ENCODE measurements around the gene PRKACA. TPM values are rescaled to one million over a fixed set of nuclear protein-coding genes. Genes with fewer than 3 reads are reported as not detected.

PRKACA gene
- polyA plus RNA-seq, 1 donor from 2014 or later: 1.4 TPM

DNA sequence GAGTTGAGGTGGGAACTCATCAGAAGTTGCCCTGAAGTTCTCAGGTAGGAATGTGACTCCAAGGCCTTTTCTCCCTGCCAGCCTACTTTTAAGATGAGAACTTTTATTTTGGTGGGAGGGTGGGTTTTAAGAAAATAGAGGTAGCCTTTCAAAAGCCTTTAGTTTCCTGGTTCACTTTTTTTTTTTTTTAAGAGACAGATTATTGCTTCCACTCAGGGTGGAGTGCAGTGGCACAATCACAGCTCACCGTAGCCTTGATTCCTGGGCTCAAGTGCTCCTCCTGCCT lies 34.9 kb downstream of the PRKACA start:
- Mint-ChIP-seq H3K9me3 (peaks cover 0 to 1% (median 0%) of the 10 kb centered on the region in 3 donors), H3K27ac (peak overlapping the region in 1 of 3 donors; percentile 68), H3K27me3 (no peaks in the 10 kb centered on the region), H3K4me3 (peak overlapping the region in 3 of 4 donors; percentile 67 to 98 (median 87)), H3K36me3 (no peaks in the 10 kb centered on the region), H3K4me1 (peaks cover 4 to 7% (median 5%) of the 10 kb centered on the region in 3 donors)

DNA sequence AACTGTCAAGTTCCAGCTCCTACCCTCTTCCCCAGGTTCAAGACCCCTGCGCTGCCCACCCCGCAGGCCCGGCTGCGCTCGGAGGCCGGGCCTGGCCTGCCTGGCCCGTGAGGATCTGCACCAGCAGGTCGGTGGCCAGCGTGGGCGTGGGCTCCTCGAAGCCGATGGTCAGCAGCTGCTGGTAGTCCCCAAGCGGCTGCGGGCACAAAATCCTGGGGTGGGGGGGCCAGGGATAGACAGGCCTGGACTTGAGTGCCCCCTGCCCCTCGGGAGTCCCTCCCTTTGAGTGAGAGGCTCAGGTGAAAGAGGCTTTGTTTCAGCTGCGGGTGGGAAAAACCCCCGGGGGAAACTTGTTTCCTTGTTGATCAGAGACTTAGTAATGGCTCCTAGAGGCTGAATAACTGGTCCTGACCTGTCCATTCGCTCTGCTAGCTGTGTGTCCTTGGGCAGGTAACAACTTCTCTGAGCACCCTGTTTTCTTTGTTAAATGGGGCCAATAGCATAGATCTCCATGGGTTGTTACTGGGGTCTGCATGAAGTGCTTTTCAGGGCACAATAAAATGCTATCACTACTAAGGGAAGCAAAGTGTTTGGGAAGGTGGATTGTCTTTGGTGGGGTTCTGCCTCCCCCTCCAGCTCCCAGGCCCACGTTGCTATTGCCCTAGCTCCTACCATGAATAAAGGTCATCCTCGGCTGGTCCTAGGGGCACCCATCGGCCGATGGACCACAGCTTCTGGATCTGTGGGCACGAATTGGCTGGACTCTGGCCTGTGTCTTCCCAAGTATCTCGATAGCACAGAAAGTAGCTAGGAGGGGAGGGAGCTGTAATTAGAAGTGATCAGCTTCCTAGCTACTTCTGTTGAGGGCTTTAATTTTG lies 35.5 kb downstream of the PRKACA start:
- H3K27me3 Mint-ChIP-seq: no peaks in the 10 kb centered on the region
- H3K36me3 Mint-ChIP-seq: no peaks in the 10 kb centered on the region
- peak overlapping the region; percentile 87 to 98 (median 96) for H3K4me3 Mint-ChIP-seq
- peak overlapping the region; percentile 87 to 96 (median 90) for H3K27ac Mint-ChIP-seq
- H3K4me1 Mint-ChIP-seq: peaks cover 4 to 7% (median 5%) of the 10 kb centered on the region in 3 donors
- peaks cover 0 to 1% (median 0%) of the 10 kb centered on the region in 3 donors for H3K9me3 Mint-ChIP-seq

- Mint-ChIP-seq H3K27ac (peak overlapping the region; percentile 87 to 96 (median 90)), H3K9me3 (peaks cover 0 to 1% (median 0%) of the 10 kb centered on the region in 3 donors), H3K36me3 (no peaks in the 10 kb centered on the region), H3K4me1 (peaks cover 4 to 9% (median 5%) of the 10 kb centered on the region in 3 donors), H3K4me3 (peak overlapping the region; percentile 87 to 98 (median 96)), H3K27me3 (no peaks in the 10 kb centered on the region)
These were observed 36.4 kb downstream of the PRKACA start for GRCh38 chr19:14080887-14081796.

- Mint-ChIP-seq H3K9me3 (no peaks in the 10 kb centered on the region), H3K27ac (no peak overlapping the region), H3K4me3 (peak overlapping the region in 2 of 4 donors; percentile 65 to 80)
These were observed 39.2 kb downstream of the PRKACA start for GRCh38 chr19:14078411-14078810.

GRCh38 chr19:14073925-14074838 lies 43.4 kb downstream of the PRKACA start:
- no peaks in the 10 kb centered on the region for H3K9me3 Mint-ChIP-seq
- H3K4me3 Mint-ChIP-seq: peak overlapping the region; percentile 85 to 97 (median 90)
- peaks cover 5 to 8% (median 5%) of the 10 kb centered on the region in 3 donors for H3K4me1 Mint-ChIP-seq
- H3K27ac Mint-ChIP-seq: peak overlapping the region in 2 of 3 donors; percentile 27 to 78
- peaks cover 1% of the 10 kb centered on the region for H3K36me3 Mint-ChIP-seq
- no peaks in the 10 kb centered on the region for H3K27me3 Mint-ChIP-seq

More at GRCh38 chr19:14078411-14078810, 39.2 kb downstream of the PRKACA start:
- Mint-ChIP-seq H3K27me3 (no peaks in the 10 kb centered on the region), H3K36me3 (no peaks in the 10 kb centered on the region), H3K4me1 (peaks cover 9 to 13% (median 10%) of the 10 kb centered on the region in 3 donors)

DNA sequence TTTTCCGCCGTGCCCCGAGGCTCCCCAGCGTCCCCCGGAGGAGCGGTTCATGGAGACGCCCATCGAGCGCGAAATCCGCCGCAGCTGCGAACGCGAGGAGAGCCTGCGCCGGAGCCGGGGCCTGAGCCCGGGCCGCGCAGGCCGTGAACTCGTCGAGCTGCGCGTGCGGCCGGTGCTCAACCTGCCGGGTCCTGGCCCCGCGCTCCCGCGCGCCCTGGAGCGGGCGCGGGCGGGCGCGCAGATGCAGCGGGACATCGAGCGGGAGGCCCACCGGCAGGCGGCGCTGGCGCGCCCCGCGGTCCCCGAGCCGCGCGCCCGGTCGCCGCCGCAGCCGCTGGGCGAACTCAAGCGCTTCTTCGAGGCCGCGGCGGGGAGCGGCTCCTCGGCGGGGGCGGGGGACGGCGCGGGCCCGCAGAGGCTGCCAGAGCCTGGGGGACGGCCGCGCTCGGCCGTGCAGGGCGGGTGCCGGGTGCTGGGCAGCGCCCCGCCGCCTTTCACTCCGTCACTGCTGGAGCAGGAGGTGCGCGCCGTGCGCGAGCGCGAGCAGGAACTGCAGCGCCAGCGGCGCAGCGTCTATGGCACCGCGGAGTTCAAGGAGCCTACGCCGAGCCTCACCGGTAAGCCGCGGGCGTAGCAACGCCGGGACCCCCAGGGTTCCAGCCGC lies 44.2 kb downstream of the PRKACA start:
- Mint-ChIP-seq H3K27ac (peak overlapping the region in 1 of 3 donors; percentile 78), H3K9me3 (no peaks in the 10 kb centered on the region), H3K4me1 (peaks cover 5 to 8% (median 5%) of the 10 kb centered on the region in 3 donors), H3K4me3 (peak overlapping the region; percentile 85 to 97 (median 90)), H3K27me3 (no peaks in the 10 kb centered on the region), H3K36me3 (peaks cover 1% of the 10 kb centered on the region)

- H3K4me3 Mint-ChIP-seq: peak within 1 kb of the TSS; percentile 85 to 97 (median 90)
- peaks cover 1% of the 10 kb centered on the region for H3K36me3 Mint-ChIP-seq
- H3K27ac Mint-ChIP-seq: peak within 1 kb of the TSS in 1 of 3 donors; percentile 78
- H3K4me1 Mint-ChIP-seq: peaks cover 5% of the 10 kb centered on the region in 3 donors
- no peaks in the 10 kb centered on the region for H3K27me3 Mint-ChIP-seq
- no peaks in the 10 kb centered on the region for H3K9me3 Mint-ChIP-seq
These were observed 44.9 kb downstream of the PRKACA start, which contains the start of gene MISP3 for GRCh38 chr19:14072535-14073260. Gene MISP3, plus strand, starts transcription at chr19:14072786. Its CDS starts 524 bp downstream, at chr19:14073310.

- Mint-ChIP-seq H3K9me3 (peaks cover 0 to 1% (median 0%) of the 10 kb centered on the region in 3 donors), H3K27ac (no peak overlapping the region), H3K4me3 (peak overlapping the region in 1 of 4 donors; percentile 38), H3K27me3 (peaks cover 2% of the 10 kb centered on the region), H3K36me3 (peaks cover 1% of the 10 kb centered on the region), H3K4me1 (peaks cover 4 to 5% (median 5%) of the 10 kb centered on the region in 3 donors)
These were observed 47.1 kb downstream of the PRKACA start for GRCh38 chr19:14070268-14071050.

- Mint-ChIP-seq H3K27ac (no peak overlapping the region), H3K27me3 (peaks cover 2% of the 10 kb centered on the region), H3K4me3 (peak overlapping the region in 1 of 4 donors; percentile 61), H3K4me1 (no peaks in the 10 kb centered on the region), H3K9me3 (peaks cover 0 to 1% (median 0%) of the 10 kb centered on the region in 3 donors), H3K36me3 (peaks cover 3% of the 10 kb centered on the region)
These were observed 51.4 kb downstream of the PRKACA start for GRCh38 chr19:14066134-14066533.

- H3K4me1 Mint-ChIP-seq: peaks cover 0 to 3% (median 3%) of the 10 kb centered on the region in 3 donors
- peaks cover 15% of the 10 kb centered on the region for H3K27me3 Mint-ChIP-seq
- peaks cover 0 to 1% (median 0%) of the 10 kb centered on the region in 3 donors for H3K9me3 Mint-ChIP-seq
- peaks cover 2% of the 10 kb centered on the region for H3K36me3 Mint-ChIP-seq
- no peak overlapping the region for H3K27ac Mint-ChIP-seq
- H3K4me3 Mint-ChIP-seq: no peak overlapping the region
These were observed 54.5 kb downstream of the PRKACA start for GRCh38 chr19:14063105-14063504.

- Mint-ChIP-seq H3K27ac (no peak overlapping the region), H3K36me3 (peaks cover 2% of the 10 kb centered on the region), H3K4me3 (no peak overlapping the region), H3K9me3 (peaks cover 0 to 1% (median 0%) of the 10 kb centered on the region in 3 donors), H3K27me3 (peaks cover 20% of the 10 kb centered on the region), H3K4me1 (peaks cover 0 to 3% (median 3%) of the 10 kb centered on the region in 3 donors)
These were observed 55.1 kb downstream of the PRKACA start for GRCh38 chr19:14062558-14062855.

DNA sequence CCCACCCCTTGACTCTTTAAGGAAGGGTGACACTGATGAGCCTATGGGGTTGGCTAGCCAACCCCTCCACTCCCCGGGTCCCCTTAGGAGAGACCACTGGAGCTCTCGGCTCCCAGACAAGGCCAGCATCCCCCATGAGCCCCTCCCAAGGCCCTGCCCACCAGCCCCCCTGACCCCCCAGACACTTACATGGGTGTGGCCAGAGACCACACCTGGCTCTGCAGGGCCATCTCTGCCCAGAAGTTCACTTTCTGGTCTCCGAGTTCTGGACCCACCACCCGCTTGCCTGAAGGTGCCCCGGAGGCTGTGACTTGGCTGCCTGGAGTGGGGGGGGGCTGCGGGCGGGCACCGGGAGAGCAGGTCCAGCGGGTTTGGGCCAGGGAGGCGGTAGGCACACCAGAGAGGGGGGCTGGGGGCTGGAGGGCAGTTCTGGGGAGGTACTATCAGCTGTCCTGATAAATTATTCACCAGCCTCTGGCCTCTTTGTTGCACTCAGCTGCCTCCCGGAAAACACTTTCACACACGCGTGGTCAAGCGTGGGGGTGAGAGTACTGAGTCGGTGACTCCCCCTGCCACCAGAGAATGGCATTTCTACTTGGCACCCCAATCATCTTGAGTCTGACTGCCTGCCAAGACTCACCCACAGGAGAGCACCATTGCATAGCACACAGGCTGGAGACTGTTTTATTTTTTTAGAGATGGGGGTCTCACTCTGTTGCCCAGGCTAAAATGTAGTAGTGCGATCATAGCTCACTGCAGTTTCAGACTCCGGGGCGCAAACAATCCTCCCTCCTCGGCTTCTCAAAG lies 55.6 kb downstream of the PRKACA start, which contains the start of gene PALM3:
PALM3 (minus strand) TSS at position 326 of the 807 bp plus-strand sequence; CDS start at position 230, 96 bp downstream.
- H3K4me3 Mint-ChIP-seq: no peak within 1 kb of the TSS

More for the DNA sequence above, 55.6 kb downstream of the PRKACA start, which contains the start of gene PALM3:
- H3K27me3 Mint-ChIP-seq: peaks cover 23% of the 10 kb centered on the region
- peaks cover 0 to 1% (median 0%) of the 10 kb centered on the region in 3 donors for H3K9me3 Mint-ChIP-seq
- H3K27ac Mint-ChIP-seq: no peak within 1 kb of the TSS
- H3K36me3 Mint-ChIP-seq: peaks cover 2% of the 10 kb centered on the region
- peaks cover 0 to 3% (median 3%) of the 10 kb centered on the region in 3 donors for H3K4me1 Mint-ChIP-seq

Data from IgD-negative memory B cell (primary cell).